Esophagus (tissue), 2 donors: Measurements from ENCODE around the gene IQGAP1. TPM values are rescaled to one million over a fixed set of nuclear protein-coding genes. Genes with fewer than 3 reads are reported as not detected.
A peak's percentile ranks its signal among the peaks of the same experiment; 100 is the strongest.

Experiments used
- H3K27ac ChIP-seq, 2 donors: one replicate each; pipeline ENCODE4 v1.5.1; 2013; ENCODE audit warnings: low read depth in 2 of 2, mild to moderate bottlenecking in 2 of 2, inconsistent platforms in 1 of 2, low read length in 1 of 2, moderate library complexity in 1 of 2
- H3K27me3 ChIP-seq, 2 donors: one replicate each; pipeline ENCODE4 v1.6.1; 2013; ENCODE audit warnings: low read length in 2 of 2, control low read depth in 1 of 2, mild to moderate bottlenecking in 1 of 2; ENCODE audit not compliant: insufficient read depth in 2 of 2, control insufficient read depth in 1 of 2
- H3K36me3 ChIP-seq, 2 donors: one replicate each; pipeline ENCODE4 v1.6.1; 2013; ENCODE audit warnings: low read length in 1 of 2; ENCODE audit not compliant: control insufficient read depth in 2 of 2, insufficient read depth in 2 of 2
- H3K4me1 ChIP-seq, 2 donors: one replicate each; pipeline ENCODE4 v1.6.1; 2013; ENCODE audit warnings: low read length in 1 of 2; ENCODE audit not compliant: control insufficient read depth in 2 of 2, insufficient read depth in 2 of 2
- H3K4me3 ChIP-seq, 2 donors: one replicate each; pipeline ENCODE4 v1.5.1; 2013; ENCODE audit warnings: low read length in 2 of 2, mild to moderate bottlenecking in 2 of 2, low read depth in 1 of 2, moderate library complexity in 1 of 2
- H3K9me3 ChIP-seq, 2 donors: one replicate each; pipeline ENCODE4 v1.6.1; 2013; ENCODE audit warnings: mild to moderate bottlenecking in 2 of 2, low read depth in 1 of 2, low read length in 1 of 2, moderate library complexity in 1 of 2; ENCODE audit not compliant: control insufficient read depth in 2 of 2, insufficient read depth in 1 of 2
- WGBS, 2 donors: extraction: QIAGEN DNeasy Blood & Tissue Kit; methylation state at CpG; one replicate each; pipeline ENCODE4 v1.1.7; 2013; 5-methylcytosine and 5-hydroxymethylcytosine counted together
- polyA plus RNA-seq, 2 donors: library from polyadenylated mRNA; stranded (reverse); fragments of 200-250 nt; gene quantifications; one replicate each; pipeline ENCODE4 v1.2.3, GENCODE V29; 2013
- donor health status: healthy with polysubstance abuse.
- donor health status: Bipolar disorder and iron deficiency.

The IQGAP1 gene
- polyA plus RNA-seq, 2 donors: 68.4 to 106 TPM

- Histone ChIP-seq H3K4me1 (peaks cover 0 to 6% of the 10 kb centered on the region in 2 donors), H3K36me3 (no peaks in the 10 kb centered on the region), H3K4me3 (no peak overlapping the region), H3K9me3 (no peaks in the 10 kb centered on the region), H3K27ac (no peak overlapping the region), H3K27me3 (no peaks in the 10 kb centered on the region)
- WGBS, 2 donors: 94 to 97% methylated on average over 21 of the region's 21 CpGs
These were observed 39.0 kb upstream of the IQGAP1 start for GRCh38 chr15:90349072-90349471.

- WGBS, 2 donors: 86 to 90% methylated on average over 9 of the region's 9 CpGs
These were observed 38.2 kb upstream of the IQGAP1 start for GRCh38 chr15:90349821-90350220.

GRCh38 chr15:90351479-90352106, 36.4 kb upstream of the IQGAP1 start:
- Histone ChIP-seq H3K4me3 (peak overlapping the region; percentile 33 to 75), H3K4me1 (peaks cover 0 to 6% of the 10 kb centered on the region in 2 donors)
- WGBS, 2 donors: 27 to 30% methylated on average over 24 to 25 of the region's 25 CpGs

More at GRCh38 chr15:90349821-90350220, 38.2 kb upstream of the IQGAP1 start:
- peaks cover 0 to 6% of the 10 kb centered on the region in 2 donors for H3K4me1 ChIP-seq
- no peaks in the 10 kb centered on the region for H3K9me3 ChIP-seq
- H3K36me3 ChIP-seq: no peaks in the 10 kb centered on the region
- no peaks in the 10 kb centered on the region for H3K27me3 ChIP-seq
- no peak overlapping the region for H3K4me3 ChIP-seq
- no peak overlapping the region for H3K27ac ChIP-seq

GRCh38 chr15:90352107-90352893, 35.7 kb upstream of the IQGAP1 start, which contains the start of gene ZNF774:
TSS of gene ZNF774 (plus strand) at chr15:90352284. CDS start at chr15:90354661, 2,377 bp downstream.
- H3K4me1 ChIP-seq: peaks cover 0 to 6% of the 10 kb centered on the region in 2 donors
- no peaks in the 10 kb centered on the region for H3K9me3 ChIP-seq
- H3K36me3 ChIP-seq: no peaks in the 10 kb centered on the region
- no peaks in the 10 kb centered on the region for H3K27me3 ChIP-seq
- peak within 1 kb of the TSS; percentile 75 to 78 for H3K4me3 ChIP-seq
- WGBS, 2 donors: 1% methylated on average over 53 of the region's 53 CpGs
- H3K27ac ChIP-seq: peak within 1 kb of the TSS; percentile 25 to 79

More at GRCh38 chr15:90351479-90352106, 36.4 kb upstream of the IQGAP1 start:
- Histone ChIP-seq H3K27me3 (no peaks in the 10 kb centered on the region), H3K36me3 (no peaks in the 10 kb centered on the region), H3K9me3 (no peaks in the 10 kb centered on the region), H3K27ac (no peak overlapping the region)

GRCh38 chr15:90354986-90355385, 33.1 kb upstream of the IQGAP1 start:
- peaks cover 0 to 3% of the 10 kb centered on the region in 2 donors for H3K4me1 ChIP-seq
- H3K36me3 ChIP-seq: no peaks in the 10 kb centered on the region
- H3K9me3 ChIP-seq: no peaks in the 10 kb centered on the region
- no peak overlapping the region for H3K4me3 ChIP-seq
- WGBS, 2 donors: 95 to 98% methylated on average over 2 of the region's 2 CpGs
- H3K27ac ChIP-seq: no peak overlapping the region
- H3K27me3 ChIP-seq: no peaks in the 10 kb centered on the region

GRCh38 chr15:90358124-90359033, 29.7 kb upstream of the IQGAP1 start:
- H3K27me3 ChIP-seq: no peaks in the 10 kb centered on the region
- H3K27ac ChIP-seq: no peak overlapping the region
- no peaks in the 10 kb centered on the region for H3K36me3 ChIP-seq
- no peak overlapping the region for H3K4me3 ChIP-seq
- WGBS, 2 donors: 82 to 83% methylated on average over 8 of the region's 8 CpGs
- H3K4me1 ChIP-seq: no peaks in the 10 kb centered on the region
- H3K9me3 ChIP-seq: no peaks in the 10 kb centered on the region

- no peaks in the 10 kb centered on the region for H3K36me3 ChIP-seq
- WGBS, 2 donors: 88 to 92% methylated on average over 14 of the region's 14 CpGs
- no peak overlapping the region for H3K4me3 ChIP-seq
- H3K4me1 ChIP-seq: no peaks in the 10 kb centered on the region
- no peaks in the 10 kb centered on the region for H3K9me3 ChIP-seq
- no peak overlapping the region for H3K27ac ChIP-seq
- no peaks in the 10 kb centered on the region for H3K27me3 ChIP-seq
These were observed 27.3 kb upstream of the IQGAP1 start for GRCh38 chr15:90360746-90361145.

GRCh38 chr15:90362936-90363212, 25.2 kb upstream of the IQGAP1 start:
- H3K4me1 ChIP-seq: no peaks in the 10 kb centered on the region
- WGBS, 2 donors: 19 to 54% methylated on average over 2 of the region's 2 CpGs
- H3K9me3 ChIP-seq: no peaks in the 10 kb centered on the region
- H3K27me3 ChIP-seq: no peaks in the 10 kb centered on the region
- no peaks in the 10 kb centered on the region for H3K36me3 ChIP-seq
- H3K4me3 ChIP-seq: no peak overlapping the region
- peak overlapping the region; percentile 60 to 67 for H3K27ac ChIP-seq

- Histone ChIP-seq H3K36me3 (no peaks in the 10 kb centered on the region), H3K4me3 (no peak overlapping the region), H3K4me1 (no peaks in the 10 kb centered on the region), H3K27ac (no peak overlapping the region), H3K9me3 (no peaks in the 10 kb centered on the region), H3K27me3 (no peaks in the 10 kb centered on the region)
- 44 to 59% methylated on average over 4 of the region's 4 CpGs for WGBS, 2 donors
These were observed 23.8 kb upstream of the IQGAP1 start for GRCh38 chr15:90364251-90364650.
